Measurements from ENCODE around the gene TMEM145.

TMEM145 gene

DNA sequence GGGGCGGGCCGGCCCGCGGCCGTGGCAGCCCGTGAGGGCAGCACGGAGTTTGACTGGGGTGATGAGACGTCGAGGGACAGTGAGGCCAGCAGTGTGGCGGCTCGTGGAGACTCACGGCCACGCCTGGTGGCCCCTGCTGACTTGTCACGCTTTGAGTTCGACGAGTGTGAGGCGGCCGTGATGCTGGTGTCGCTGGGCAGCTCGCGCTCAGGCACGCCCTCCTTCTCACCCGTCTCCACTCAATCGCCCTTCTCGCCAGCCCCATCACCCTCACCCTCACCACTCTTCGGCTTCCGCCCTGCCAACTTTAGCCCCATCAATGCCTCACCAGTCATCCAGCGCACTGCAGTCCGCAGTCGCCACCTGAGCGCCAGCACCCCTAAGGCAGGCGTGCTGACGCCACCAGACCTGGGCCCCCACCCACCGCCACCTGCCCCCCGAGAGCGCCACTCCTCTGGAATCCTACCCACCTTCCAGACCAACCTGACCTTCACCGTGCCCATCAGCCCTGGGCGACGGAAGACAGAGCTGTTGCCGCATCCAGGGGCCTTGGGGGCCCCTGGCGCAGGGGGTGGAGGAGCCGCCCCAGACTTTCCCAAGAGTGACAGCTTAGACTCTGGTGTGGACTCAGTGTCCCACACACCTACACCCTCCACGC lies 39.6 kb upstream of the TMEM145 start:
- Mint-ChIP-seq H3K36me3 (ENCODE audit: low read depth) (peaks cover 25% of the 10 kb centered on the region), H3K9me3 (no peaks in the 10 kb centered on the region), H3K27me3 (ENCODE audit: low read depth) (no peaks in the 10 kb centered on the region), H3K4me1 (ENCODE audit: low read depth) (peaks cover 47% of the 10 kb centered on the region), H3K27ac (no peak overlapping the region), H3K4me3 (no peak overlapping the region)

DNA sequence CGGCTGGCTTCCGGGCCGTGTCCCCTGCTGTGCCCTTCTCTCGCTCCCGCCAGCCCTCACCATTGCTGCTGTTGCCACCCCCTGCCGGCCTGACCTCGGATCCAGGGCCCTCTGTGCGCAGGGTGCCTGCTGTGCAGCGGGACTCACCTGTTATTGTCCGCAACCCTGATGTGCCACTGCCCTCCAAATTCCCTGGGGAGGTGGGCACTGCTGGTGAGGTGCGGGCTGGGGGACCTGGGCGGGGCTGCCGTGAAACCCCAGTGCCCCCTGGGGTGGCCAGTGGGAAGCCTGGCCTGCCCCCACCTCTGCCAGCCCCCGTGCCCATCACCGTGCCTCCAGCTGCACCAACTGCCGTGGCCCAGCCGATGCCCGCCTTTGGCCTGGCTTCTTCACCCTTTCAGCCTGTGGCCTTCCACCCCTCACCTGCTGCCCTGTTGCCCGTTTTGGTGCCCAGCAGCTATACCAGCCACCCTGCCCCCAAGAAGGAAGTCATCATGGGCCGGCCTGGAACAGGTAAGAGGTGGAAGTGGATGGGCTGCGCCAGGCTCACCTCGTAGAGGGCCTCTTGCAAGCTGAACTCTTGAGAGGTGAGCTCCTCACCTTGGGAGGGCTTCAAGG lies 38.9 kb upstream of the TMEM145 start:
- peak overlapping the region; percentile 80 for H3K27ac Mint-ChIP-seq
- no peaks in the 10 kb centered on the region for H3K9me3 Mint-ChIP-seq
- H3K27me3 Mint-ChIP-seq (ENCODE audit: low read depth) = no peaks in the 10 kb centered on the region
- peaks cover 52% of the 10 kb centered on the region for H3K4me1 Mint-ChIP-seq (ENCODE audit: low read depth)
- H3K36me3 Mint-ChIP-seq (ENCODE audit: low read depth) = peaks cover 25% of the 10 kb centered on the region
- H3K4me3 Mint-ChIP-seq = no peak overlapping the region

DNA sequence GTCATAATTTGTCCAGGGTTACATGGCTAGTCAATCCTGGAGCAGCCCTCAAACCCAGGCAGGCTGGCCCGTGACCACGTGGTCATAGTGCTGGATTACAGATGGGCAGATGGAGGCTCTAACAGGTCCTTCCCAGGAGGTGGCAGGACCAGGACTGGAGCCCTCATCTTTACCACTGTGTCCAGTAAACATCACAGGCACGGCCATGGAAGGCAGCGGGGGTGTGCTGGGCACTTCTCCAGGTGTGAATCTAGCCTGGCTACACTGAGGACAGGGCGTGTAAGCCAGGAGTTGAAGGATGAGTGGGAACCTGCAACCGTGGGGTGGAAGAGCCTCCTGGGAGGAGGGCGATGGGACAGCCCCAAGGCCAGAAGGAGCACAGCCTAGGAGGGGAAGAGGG lies 38.0 kb upstream of the TMEM145 start:
- Mint-ChIP-seq H3K4me1 (ENCODE audit: low read depth) (peaks cover 51% of the 10 kb centered on the region), H3K9me3 (no peaks in the 10 kb centered on the region), H3K36me3 (ENCODE audit: low read depth) (peaks cover 24% of the 10 kb centered on the region), H3K4me3 (peak overlapping the region; percentile 57), H3K27ac (peak overlapping the region; percentile 80), H3K27me3 (ENCODE audit: low read depth) (no peaks in the 10 kb centered on the region)

DNA sequence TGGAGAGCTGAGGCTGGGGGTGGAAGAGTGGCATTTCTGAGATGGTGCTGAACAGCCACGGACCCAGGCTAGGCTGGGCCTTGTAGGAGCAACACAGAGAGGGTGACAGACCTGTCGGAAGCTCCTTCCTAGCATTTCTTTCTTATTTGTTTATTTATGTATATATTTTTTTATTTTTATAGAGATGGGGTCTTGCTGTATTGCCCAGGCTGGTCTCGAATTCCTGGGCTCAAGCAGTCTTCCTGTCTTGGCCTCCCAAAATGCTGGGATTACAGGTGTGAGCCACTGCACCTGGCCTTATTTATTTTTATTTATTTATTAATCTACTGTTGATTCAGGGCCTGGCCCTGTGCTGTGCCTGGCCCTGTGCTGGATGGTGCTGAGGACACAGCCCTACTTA lies 37.6 kb upstream of the TMEM145 start:
- Mint-ChIP-seq H3K27me3 (ENCODE audit: low read depth) (no peaks in the 10 kb centered on the region), H3K4me1 (ENCODE audit: low read depth) (peaks cover 46% of the 10 kb centered on the region), H3K4me3 (peak overlapping the region; percentile 50), H3K27ac (peak overlapping the region; percentile 80), H3K9me3 (no peaks in the 10 kb centered on the region), H3K36me3 (ENCODE audit: low read depth) (peaks cover 22% of the 10 kb centered on the region)

- Mint-ChIP-seq H3K4me1 (ENCODE audit: low read depth) (peaks cover 41% of the 10 kb centered on the region), H3K4me3 (peak overlapping the region; percentile 50), H3K9me3 (no peaks in the 10 kb centered on the region), H3K27ac (peak overlapping the region; percentile 74), H3K27me3 (ENCODE audit: low read depth) (no peaks in the 10 kb centered on the region), H3K36me3 (ENCODE audit: low read depth) (peaks cover 21% of the 10 kb centered on the region)
These were observed 36.8 kb upstream of the TMEM145 start for GRCh38 chr19:42276284-42276683.

DNA sequence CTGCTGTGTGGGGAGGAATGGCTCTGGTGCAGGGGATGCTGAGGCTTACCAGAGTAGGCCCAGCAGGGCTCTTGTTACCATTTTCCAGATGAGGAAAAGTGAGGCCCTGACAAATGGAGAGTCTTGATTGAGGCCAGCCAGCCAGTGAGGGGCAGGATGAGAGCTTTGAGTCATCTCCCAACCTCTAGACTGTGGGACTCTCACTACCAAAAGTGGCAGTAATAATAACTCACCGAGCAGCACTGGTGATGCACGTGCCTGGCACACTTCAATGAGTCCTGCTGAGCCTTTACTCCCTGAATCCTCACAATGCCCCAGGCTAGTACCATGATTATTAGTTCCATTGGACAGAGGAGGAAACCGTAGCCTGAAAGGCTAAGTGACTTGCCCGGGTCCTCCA lies 36.3 kb upstream of the TMEM145 start:
- Mint-ChIP-seq H3K27me3 (ENCODE audit: low read depth) (no peaks in the 10 kb centered on the region), H3K4me1 (ENCODE audit: low read depth) (peaks cover 42% of the 10 kb centered on the region)

DNA sequence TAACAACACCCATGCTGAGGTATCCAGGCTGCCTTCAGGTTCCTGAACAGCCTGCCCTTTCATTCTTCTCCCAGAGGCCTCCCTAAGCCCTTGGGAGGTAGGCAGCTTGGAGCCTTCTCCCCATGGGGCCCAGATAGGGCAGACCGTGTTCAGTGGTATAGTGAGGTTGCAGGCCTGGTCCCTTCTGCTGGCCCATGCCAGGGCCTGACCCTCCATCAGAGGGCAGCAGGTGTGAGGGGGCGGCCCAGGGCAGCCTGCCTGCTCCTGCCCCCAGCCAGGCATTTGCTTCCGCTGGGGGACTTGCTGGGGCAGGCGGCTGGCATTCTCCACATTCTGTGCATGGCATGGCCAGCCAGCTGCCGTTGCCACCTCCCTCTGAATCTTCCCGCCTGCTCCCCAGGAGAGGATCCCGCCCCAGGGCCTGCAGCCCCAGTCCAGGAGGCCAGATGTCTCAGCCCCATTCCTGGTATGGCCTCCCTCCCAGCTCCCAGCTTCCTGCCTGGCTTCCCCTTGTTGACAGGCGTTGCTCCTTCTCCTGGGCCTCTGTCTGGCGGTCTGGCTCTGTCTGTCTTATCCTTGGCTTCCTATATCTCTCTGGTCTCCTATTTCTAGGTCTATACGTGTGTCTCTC lies 35.2 kb upstream of the TMEM145 start:
- peaks cover 21% of the 10 kb centered on the region for H3K36me3 Mint-ChIP-seq (ENCODE audit: low read depth)

More for the DNA sequence above, 36.3 kb upstream of the TMEM145 start:
- no peak overlapping the region for H3K4me3 Mint-ChIP-seq
- no peak overlapping the region for H3K27ac Mint-ChIP-seq
- H3K36me3 Mint-ChIP-seq (ENCODE audit: low read depth) = peaks cover 21% of the 10 kb centered on the region
- H3K9me3 Mint-ChIP-seq = no peaks in the 10 kb centered on the region

GRCh38 chr19:42278452-42279154 lies 34.5 kb upstream of the TMEM145 start:
- H3K9me3 Mint-ChIP-seq = no peaks in the 10 kb centered on the region
- H3K4me1 Mint-ChIP-seq (ENCODE audit: low read depth) = peaks cover 48% of the 10 kb centered on the region
- peak overlapping the region; percentile 89 for H3K27ac Mint-ChIP-seq
- H3K27me3 Mint-ChIP-seq (ENCODE audit: low read depth) = no peaks in the 10 kb centered on the region
- H3K4me3 Mint-ChIP-seq = peak overlapping the region; percentile 87
- H3K36me3 Mint-ChIP-seq (ENCODE audit: low read depth) = peaks cover 19% of the 10 kb centered on the region

More for the DNA sequence above, 35.2 kb upstream of the TMEM145 start:
- peaks cover 48% of the 10 kb centered on the region for H3K4me1 Mint-ChIP-seq (ENCODE audit: low read depth)
- H3K27ac Mint-ChIP-seq = no peak overlapping the region
- no peaks in the 10 kb centered on the region for H3K27me3 Mint-ChIP-seq (ENCODE audit: low read depth)
- no peaks in the 10 kb centered on the region for H3K9me3 Mint-ChIP-seq
- H3K4me3 Mint-ChIP-seq = no peak overlapping the region

- H3K27me3 Mint-ChIP-seq (ENCODE audit: low read depth) = no peaks in the 10 kb centered on the region
- peak overlapping the region; percentile 87 for H3K4me3 Mint-ChIP-seq
- H3K27ac Mint-ChIP-seq = peak overlapping the region; percentile 89
- no peaks in the 10 kb centered on the region for H3K9me3 Mint-ChIP-seq
- peaks cover 48% of the 10 kb centered on the region for H3K4me1 Mint-ChIP-seq (ENCODE audit: low read depth)
- H3K36me3 Mint-ChIP-seq (ENCODE audit: low read depth) = peaks cover 18% of the 10 kb centered on the region
These were observed 33.8 kb upstream of the TMEM145 start for GRCh38 chr19:42279155-42279901.

- H3K27me3 Mint-ChIP-seq (ENCODE audit: low read depth) = no peaks in the 10 kb centered on the region
- no peaks in the 10 kb centered on the region for H3K9me3 Mint-ChIP-seq
- peaks cover 46% of the 10 kb centered on the region for H3K4me1 Mint-ChIP-seq (ENCODE audit: low read depth)
- H3K27ac Mint-ChIP-seq = peak overlapping the region; percentile 89
- H3K36me3 Mint-ChIP-seq (ENCODE audit: low read depth) = peaks cover 12% of the 10 kb centered on the region
- H3K4me3 Mint-ChIP-seq = peak overlapping the region; percentile 87
These were observed 33.0 kb upstream of the TMEM145 start for GRCh38 chr19:42279902-42280814.

DNA sequence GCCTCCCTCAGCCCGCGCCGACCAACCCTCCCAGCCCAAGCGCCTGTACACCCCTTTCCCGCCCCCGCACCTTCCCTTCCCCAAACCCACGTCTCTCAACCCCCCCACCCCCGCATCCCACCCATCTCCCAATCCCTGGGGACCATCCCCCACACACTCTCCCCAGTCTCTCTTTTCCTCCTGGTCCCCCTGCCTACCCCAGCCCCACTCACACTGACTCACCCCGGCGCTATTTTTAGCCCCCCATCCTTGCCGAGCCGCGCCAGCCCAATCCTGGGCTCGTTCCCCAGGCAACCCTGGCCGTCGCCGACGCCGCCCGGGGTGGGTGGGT lies 32.3 kb upstream of the TMEM145 start:
- H3K27ac Mint-ChIP-seq = no peak overlapping the region
- no peaks in the 10 kb centered on the region for H3K27me3 Mint-ChIP-seq (ENCODE audit: low read depth)
- no peaks in the 10 kb centered on the region for H3K9me3 Mint-ChIP-seq
- peak overlapping the region; percentile 83 for H3K4me3 Mint-ChIP-seq
- H3K4me1 Mint-ChIP-seq (ENCODE audit: low read depth) = peaks cover 47% of the 10 kb centered on the region
- peaks cover 9% of the 10 kb centered on the region for H3K36me3 Mint-ChIP-seq (ENCODE audit: low read depth)

DNA sequence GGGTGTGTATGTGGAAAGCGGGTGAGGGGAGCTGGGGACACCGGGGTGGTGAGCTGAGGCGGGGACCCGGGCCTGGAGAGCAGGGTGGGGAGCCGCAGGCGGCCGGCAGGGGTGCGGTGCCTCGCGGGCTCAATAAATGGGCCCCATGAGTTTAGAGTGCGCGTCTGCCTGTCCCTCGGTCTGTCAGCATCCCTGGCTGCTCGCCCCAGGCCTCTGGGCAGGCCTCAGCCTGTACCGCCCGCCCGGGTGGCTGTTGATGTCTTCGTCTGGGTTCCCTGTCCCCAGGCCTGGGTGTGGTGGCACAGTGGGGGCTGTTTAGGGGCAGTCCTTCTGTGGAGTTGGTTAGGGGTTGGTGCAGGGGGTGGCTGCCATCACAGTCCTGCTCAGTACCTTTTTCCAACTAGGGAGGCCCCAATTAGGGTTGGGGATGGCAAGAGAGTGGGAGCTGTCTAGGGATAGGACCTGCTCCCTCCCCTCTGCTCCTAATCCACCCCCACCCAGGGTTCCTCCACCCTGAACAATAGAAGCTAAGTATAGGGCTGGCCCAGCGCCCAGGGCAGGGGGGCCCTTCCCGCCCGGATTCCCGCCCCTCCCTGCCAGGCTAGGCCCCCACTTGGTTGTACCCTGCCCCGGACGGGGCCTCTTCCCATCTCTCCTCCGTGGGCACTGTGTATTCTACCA lies 31.8 kb upstream of the TMEM145 start:
- H3K36me3 Mint-ChIP-seq (ENCODE audit: low read depth) = peaks cover 5% of the 10 kb centered on the region
- peaks cover 47% of the 10 kb centered on the region for H3K4me1 Mint-ChIP-seq (ENCODE audit: low read depth)
- peak overlapping the region; percentile 83 for H3K4me3 Mint-ChIP-seq
- no peaks in the 10 kb centered on the region for H3K27me3 Mint-ChIP-seq (ENCODE audit: low read depth)
- no peaks in the 10 kb centered on the region for H3K9me3 Mint-ChIP-seq
- peak overlapping the region; percentile 82 for H3K27ac Mint-ChIP-seq

Data from T-helper 1 cell treated with Interleukin-12 subunit alpha and Interleukin-12 subunit beta and Interleukin-4 antibody, amounts not matched to agents 30 μg/mL and 1 μg/mL, for 36 hours (primary cell).